ENCODE results near the gene HIPK3.

DNA sequence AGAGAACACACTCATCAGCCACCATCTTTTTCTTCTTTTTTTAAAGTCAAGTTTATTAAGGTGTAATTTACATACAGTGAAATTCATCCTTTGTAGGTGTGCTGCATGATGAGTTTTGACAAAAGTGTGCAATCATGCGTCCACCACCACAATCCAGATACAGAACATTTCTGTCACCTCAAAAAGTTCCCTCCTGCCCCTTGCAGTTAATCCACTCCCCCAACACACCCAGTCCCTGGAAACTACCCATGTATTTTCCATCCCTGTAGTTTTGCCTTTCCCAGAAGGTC, 126.7 kb downstream of the HIPK3 start:
- TF ChIP-seq, protein P1, sequence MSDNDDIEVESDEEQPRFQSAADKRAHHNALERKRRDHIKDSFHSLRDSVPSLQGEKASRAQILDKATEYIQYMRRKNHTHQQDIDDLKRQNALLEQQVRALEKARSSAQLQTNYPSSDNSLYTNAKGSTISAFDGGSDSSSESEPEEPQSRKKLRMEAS (IDR thresholded peaks at IDR 0.05; ENCODE audit: low read depth, low read length), result no peak
- TF ChIP-seq ESRRA (IDR thresholded peaks at IDR 0.05; ENCODE audit: low read length), result no peak
